ENCODE data around the gene NT5C2.

- TF ChIP-seq CTCF (IDR thresholded peaks at IDR 0.05 in 8 of 11, conservative IDR thresholded peaks at IDR 0.05 in 3 of 11), result no peak
- no peak for TF ChIP-seq POLR2AphosphoS5 (IDR thresholded peaks at IDR 0.05)
Measured at GRCh38 chr10:103215601-103216000, 22.5 kb upstream of the NT5C2 start.
